HG03039 (cell line): ENCODE data around the gene FAM20C.

Experiments
- ATAC-seq: cut with Tn5 transposase; IDR thresholded peaks from one replicate; pipeline ENCODE4 v1.9.1; 2021; ENCODE audit warnings: mild to moderate bottlenecking, moderate library complexity; ENCODE audit not compliant: unreplicated experiment

FAM20C gene

DNA sequence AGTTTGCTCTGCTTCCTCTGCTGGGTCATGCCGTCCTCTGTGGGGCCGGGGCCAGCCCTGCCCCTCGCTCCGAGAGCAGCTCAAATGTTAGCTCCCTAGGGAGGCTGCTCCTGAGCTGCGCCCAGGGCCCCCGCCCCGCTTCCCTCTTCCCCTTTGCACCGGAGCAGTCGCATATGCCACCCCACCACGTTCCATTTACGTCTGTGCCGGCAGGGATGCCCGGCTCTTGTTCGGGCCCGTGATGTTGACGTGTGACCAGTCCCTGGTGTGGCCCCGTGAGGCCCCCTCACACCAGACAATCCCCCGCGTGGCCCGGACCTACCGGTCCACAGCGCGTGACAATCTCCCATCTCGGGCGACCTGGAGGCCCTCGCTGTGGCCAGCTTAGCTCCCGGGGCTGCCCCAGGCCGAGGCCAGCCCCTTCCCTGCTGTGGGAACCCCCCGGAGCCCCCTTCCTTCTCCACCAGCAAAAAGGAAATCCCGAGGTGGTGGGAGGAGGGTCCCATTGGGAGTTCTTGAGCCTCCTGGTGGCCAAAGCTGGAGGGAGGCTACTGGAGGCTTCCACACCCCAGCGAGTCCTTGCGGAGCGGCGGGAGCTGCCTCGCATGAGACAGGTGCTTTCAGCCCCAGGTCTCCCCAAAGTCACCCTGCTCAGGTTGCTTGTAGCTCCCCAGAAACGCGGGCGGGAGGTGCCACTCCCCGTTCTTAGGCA is 15.2 kb downstream of the FAM20C start:
- no peak for ATAC-seq

DNA sequence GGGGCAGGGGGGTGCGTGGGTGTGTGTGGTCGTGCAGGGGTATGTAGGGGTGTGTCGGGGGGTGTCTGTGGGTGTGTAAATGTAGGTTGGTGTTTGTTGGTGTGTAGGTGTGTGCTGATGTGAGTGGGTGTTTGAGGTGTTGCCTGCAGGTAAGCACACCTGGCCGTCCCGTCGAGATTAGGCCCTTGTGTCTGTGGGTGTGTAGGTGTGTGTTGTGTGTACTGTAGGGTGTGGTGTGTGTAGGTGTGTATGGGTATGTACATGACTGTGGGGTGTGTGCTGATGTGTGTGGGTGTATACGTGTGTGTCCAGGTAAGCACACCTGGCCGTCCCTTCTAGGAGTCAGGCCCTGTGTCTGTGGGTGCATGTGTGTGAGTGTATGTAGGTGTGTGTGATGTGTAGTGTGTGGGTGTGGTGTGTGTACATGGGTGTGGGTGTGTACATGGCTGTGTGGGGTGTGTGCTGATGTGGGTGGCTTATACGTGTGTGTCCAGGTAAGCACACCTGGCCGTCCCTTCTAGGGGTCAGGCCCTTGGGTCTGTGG is 15.8 kb downstream of the FAM20C start:
- ATAC-seq: no peak

DNA sequence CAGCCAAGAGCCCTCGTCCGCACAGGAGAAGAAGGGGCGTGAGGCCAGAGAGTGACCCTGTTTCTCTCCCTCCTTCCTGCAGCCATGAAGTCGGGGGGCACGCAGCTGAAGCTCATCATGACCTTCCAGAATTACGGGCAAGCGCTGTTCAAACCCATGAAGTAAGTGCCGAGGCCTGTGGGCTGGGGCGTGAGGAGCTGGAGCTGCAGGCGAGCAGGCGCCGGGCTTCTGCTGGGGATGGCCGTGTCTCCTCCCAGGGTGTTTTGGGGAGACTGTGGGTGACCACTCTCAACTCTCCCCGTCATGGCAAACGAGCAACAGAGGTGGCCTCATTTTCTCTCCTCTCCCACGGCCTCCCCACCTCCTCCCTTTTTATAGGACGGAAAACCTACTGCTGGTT is 16.4 kb downstream of the FAM20C start:
- no peak for ATAC-seq

DNA sequence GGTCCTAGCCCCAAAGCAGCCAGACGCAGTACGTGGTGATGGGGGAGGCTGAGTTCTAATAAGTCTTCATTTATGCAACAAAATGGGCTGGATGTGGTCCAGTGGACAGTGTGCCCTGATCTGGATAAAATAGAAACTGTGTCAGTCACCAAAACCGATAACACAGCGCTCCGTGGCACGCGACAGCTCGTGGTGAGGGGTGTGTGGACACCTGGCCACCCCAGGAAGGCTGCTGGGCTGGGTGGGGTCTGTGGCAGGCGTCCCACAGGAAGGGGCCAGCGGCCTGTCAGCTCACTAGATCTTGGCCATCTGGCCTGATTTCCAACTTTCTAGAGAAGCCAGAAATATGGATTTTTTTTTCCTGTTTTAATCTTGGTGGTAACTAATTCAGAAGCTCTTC is 17.0 kb downstream of the FAM20C start:
- ATAC-seq: no peak

DNA sequence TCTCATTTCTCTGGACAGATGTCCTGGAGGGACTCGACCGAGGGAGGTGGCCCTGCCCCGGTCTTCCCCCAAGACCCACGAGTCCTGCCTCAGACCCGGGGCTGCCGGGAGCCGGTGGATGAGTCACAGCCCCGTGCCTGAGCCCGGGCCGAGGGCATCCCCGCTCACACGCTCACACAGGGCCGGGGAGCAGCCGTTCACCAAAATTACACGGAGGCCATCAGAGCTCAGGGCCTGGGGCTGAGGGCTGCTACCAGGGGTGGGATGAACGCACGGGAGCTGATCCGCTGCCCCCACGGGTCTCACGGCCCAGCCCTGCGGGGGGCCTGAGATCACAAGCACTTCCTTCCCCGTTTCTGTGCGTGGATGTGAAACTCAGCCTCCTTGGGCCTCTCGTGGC is 17.5 kb downstream of the FAM20C start:
- no peak for ATAC-seq

DNA sequence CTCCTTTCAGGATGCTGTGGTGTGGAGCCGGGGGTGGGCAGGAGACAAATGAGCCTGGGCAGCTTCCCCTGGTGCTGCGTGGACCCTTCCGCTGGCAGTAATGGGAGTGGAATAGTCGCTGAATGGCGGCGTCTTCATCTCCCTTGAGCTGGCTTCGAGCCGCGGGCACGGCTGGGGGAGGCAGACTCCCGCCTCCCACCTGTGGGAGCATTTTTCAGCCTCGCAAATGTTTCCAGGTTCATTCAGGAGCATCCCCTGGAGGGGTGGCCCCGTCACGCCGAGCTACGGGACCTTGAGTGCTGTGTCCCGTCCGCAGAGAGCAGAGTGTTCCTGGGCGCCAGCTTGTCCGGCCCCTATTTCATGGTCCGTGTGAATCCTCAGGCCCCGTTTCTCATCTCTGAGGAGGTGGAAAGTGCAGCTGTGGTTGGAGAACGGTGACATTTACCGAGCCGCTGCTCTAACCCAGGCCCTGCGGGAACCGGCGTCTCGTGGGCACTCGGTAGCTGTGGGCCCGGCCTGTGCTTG is 18.1 kb downstream of the FAM20C start:
- ATAC-seq: no peak

DNA sequence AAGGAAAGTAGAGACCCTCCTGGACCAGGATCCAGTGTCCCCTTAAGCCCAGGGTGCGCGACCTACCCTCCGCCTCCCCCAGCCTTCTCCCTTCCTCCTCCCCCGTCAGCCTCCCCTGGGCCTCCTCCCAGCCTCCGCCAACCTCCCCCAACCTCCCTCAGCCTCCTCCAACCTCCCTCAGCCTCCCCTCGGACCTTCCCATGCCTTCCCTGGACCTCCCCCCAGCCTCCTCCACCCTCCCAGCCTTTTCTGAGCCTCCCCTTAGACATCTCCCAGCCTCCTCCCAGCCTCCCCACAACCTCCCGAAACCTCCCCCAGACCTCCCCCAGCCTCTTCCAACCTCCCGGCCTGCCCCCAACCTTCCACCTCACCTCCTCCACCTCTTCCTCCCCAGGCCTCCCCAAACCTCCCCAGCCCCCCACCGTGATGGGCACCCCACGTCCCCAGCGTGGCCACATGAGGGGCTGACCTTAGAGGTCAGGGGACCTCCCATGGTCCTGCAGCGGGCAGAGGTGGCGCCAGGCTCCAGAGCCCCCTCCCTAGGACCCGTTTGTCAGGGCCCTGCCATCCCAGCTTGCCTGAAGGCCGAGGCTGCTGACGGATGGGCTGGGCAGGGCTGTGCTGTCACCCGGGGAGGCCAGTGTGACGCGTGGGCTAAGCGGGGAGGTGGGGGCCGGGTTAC is 18.8 kb downstream of the FAM20C start:
- no peak for ATAC-seq

DNA sequence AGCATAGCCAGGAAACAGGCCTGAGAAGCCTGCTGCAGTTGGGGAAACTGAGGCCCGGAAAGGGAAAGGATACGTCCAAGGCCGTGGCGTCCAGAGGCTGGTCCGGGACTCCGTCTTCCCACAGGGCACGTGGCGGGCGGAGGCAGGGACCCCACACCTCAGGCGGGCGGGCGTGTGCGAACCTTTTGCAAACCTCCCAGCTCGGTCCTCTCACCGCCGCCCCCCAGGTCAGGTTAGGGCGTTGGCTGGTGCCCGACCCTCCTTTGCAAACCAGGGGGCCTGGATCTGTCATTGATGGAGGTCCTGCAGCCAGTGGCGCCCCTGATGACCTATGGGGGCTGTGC is 19.3 kb downstream of the FAM20C start:
- ATAC-seq: no peak

DNA sequence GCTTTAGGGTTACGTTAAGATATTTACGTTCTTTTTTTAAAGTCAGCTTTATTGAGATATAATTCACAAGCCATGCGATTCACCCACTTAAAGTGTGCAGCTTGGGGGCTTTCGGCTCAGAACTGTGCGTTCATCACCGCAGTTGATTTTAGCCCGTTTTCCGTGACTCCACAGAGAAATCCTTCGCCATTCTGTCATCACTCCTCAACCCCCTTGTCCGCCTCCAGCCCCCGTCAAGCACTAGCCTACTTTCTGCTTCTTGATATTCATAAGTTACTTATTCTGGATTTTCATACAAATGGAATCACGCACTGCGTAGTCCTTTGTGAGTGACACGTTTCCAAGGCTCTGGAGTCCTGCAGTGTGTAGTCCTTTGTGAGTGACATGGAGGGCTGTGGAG is 20.4 kb downstream of the FAM20C start:
- ATAC-seq: no peak

DNA sequence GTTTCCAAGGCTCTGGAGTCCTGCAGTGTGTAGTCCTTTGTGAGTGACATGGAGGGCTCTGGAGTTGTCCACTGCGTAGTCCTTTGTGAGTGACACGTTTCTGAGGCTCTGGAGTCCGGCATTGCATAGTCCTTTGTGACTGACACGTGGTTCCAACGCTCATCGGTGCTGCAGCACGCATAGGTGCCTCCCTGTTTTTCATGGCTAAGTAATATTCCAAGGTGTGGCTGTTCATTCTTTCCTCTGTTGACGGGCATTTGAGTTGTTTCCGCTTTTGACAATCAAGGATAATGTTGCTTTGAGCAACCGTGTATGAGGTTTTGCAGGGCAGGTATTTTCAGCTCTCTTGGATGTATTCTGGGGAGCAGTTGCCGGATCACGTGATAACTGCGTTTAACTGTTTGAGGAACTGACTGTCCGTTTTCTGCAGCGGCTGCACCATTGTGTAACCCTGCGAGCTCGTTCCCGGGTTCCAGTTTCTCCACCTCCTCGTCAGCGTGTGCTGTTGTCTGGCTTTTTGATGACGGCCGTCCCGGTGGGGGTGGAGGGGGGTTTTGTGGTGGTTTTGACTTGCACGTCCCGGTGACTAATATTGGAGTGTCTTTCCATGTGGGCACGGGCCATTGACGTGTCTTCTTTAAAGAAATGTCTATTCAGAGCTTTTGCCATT is 21.1 kb downstream of the FAM20C start:
- ATAC-seq: no peak

DNA sequence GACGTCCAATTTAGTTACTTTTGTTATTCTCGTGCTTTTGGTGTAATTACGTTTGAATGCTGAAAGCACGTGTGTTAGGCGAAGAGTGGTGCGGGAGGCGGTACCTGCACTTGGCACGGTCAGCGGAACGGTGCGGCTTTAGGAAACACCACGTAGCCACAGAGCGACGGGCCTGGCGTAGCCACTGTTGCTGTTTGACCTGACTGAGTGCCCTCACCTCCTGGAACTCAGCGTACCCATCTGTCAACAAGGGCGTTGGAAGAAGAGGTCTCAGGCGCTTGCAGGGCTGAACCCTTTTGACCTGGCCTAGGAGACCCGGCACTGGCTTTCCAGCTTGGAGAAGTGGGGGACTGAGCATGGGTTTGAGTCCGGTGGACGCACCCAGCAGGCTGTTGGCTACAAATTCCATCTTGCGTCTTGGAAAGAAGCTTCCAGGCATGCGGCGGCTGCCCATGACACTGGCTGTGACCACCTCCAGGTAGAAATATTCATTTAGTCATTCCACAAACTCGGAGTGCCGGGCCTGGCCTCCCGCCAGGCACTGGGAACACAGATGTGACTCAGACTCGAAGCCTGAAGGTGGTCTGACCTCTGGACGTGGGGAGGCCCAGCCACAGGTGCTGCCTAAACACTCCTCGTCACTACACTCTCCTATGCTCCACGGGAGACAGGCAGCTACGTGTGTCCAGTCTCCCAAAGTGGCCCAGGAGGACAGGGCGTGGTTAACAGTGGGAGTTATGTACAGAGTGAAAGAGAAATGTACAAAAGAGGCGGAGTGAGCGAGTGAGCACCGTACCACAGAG is 22.2 kb downstream of the FAM20C start:
- no peak for ATAC-seq

DNA sequence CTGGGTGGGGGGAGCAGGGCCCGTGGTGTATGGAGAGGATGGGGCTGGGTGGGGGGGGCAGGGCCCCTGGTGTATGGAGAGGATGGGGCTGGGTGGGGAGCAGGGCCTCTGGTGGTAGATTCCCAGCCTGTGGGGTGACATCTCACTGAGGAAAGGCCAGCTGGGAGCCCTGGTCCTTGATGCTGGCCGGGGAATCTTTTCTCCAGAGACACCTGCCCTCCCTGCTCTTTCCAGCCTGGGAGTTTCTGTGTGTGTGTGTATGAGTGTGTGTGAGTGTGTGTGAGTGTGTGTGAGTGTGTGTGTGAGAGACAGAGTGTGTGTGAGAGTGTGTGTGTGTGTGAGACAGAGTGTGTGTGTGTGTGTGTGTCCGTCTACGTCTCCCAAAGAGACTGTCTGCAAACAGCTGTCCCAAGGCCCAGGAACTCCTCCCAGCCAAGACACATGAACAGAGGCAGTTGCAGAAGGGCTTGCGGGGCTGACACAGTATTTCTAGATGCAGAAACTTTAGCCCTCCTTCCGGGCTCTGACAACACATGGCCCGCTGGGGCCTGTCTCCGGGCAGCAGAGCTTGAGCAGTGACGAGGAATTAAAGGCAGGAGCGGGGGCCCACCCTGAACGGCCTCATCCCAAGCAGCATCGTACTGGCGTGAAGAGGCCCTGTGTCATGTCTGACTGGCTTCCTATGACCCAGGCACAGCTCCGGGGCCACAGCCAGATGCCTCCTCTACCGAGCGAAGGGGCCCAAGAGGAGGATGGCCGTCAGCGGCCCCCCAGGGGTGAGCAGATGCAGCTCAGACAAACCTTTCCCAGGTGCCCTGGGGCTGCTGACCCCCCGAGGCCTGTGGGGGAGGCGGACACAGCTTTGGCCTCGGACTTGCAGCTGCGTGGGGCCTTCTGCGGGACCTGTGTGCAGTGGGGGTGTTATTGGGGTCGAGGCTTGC is 24.3 kb downstream of the FAM20C start:
- no peak for ATAC-seq

DNA sequence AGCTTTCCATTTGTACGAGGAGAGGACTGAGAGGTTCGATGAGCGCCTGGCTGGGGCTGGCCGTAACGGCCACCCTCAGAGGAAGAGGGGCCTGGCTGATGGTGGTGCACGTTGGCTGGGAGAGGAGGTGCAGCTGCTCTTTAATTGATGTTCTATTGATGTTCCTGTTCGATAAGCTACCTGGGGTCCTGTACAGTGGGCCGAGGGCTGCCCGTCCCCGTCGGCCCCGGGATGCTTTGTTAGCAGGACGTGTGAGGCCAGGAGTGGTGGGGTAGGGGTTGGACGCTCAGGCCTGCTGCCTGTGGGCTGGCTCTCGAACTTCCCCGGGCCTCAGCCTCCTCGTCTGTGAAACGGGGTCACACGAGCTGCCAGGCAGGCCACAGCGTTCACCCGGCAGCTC is 25.4 kb downstream of the FAM20C start:
- ATAC-seq: no peak

DNA sequence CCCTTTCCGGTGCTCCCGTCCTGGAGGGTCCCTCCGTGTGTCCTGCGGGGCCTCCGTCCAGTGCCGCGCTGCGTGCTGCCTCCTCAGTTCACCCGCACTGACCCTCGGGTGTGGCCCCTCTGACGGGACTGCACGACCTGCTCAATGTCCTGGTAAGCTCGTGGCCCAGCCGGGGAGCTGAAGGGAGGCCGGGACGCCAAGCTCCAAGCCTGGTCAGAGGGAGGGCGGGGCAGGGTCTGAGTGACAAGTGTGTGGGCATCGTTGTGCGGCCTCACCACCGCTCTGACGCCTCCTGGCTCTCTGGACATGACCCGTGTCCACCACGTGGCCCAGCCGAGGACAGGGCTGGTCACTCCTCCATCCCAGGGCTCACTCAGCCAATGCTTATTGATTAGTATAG is 25.9 kb downstream of the FAM20C start:
- no peak for ATAC-seq

DNA sequence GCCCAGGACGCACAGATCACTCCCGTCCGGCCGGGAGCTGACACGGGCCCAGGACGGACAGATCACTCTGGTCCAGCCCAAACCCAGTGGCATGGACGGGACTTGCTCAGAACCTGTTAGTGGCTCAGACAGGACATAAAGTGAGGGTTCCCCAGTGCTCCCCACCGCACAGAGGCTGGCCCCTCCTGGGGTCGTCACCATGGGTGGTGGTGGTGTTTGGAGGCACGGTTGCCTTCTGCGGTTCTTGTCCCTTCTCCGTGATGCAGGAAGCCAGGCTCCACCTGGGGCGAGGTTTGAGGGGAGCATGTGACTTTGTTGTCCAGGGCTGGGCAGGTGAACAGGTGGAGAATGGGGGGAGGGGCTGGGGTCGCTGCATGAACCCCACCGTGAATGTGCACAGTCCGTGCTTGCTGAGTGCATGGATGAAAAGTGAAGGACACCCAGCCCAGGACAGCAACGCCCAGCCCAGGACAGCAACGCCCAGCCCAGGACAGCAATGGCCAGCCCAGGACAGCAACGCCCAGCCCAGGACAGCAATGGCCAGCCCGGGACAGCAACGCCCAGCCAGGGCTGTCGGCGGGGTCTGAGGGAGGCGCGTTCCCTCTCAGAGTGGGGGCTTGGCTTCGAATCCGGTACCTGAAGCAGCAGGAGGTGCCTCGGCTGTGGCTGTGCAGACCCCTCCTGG is 26.7 kb downstream of the FAM20C start:
- ATAC-seq: no peak

DNA sequence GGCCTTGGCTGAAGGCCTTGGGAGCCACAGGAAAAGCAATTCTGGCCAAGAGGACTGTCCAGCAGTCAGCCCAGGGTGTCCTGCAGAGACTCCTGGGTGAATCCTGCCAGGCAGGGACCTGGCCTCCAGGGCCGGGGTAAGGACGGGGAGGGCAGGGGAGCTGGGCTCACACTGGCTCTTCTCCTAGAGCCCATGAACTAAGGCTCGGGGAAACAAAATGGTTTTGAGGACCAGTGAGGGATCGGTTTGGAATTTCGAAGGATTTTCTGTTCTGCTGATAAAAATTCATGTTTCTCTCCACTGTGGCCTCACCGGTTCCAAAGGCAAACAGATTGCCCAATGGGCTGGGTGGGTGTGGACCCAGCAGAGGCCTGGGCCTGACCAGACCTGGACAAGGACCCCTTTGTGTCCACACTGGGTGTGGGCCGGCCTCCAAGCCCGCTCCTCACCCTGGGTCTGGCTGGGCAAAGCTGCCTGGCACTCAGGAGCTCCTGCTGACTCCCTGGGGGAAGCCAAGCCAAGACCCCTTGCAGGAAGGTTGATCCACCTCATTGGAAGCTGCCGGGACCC is 27.3 kb downstream of the FAM20C start:
- no peak for ATAC-seq

DNA sequence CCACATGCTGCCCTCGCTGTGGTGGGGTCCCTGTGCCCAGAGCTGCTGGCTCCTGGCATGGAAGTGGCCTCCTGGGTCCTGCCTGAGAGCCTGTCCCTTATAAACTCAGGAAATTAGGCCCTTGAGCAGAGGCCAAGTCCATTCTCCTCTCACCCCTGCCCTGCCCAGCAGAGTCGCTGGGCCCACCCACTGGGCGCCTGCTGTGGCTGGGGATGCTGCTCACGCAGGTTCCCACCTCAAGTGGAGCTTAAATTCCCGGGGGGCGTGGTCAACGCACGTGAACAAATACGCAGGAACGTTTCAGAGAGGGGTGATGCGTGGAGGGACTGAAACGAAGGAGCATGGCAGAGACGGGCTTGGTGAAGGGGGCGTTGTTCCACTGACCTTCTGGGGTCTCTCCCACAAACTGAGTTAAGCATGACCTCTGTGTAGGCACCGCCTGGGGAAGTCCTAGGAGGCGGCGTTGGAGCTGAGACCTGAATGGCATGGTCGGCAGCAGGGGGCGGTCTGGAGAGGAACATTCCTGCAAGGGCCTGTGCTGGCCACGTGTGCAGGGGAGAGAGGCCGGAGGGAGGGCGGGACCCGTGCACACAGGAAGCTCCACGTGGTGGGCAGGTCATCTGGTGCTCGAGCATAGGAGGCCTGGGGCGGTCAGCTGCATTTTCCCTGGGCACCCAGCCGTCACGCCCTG is 27.9 kb downstream of the FAM20C start:
- no peak for ATAC-seq

DNA sequence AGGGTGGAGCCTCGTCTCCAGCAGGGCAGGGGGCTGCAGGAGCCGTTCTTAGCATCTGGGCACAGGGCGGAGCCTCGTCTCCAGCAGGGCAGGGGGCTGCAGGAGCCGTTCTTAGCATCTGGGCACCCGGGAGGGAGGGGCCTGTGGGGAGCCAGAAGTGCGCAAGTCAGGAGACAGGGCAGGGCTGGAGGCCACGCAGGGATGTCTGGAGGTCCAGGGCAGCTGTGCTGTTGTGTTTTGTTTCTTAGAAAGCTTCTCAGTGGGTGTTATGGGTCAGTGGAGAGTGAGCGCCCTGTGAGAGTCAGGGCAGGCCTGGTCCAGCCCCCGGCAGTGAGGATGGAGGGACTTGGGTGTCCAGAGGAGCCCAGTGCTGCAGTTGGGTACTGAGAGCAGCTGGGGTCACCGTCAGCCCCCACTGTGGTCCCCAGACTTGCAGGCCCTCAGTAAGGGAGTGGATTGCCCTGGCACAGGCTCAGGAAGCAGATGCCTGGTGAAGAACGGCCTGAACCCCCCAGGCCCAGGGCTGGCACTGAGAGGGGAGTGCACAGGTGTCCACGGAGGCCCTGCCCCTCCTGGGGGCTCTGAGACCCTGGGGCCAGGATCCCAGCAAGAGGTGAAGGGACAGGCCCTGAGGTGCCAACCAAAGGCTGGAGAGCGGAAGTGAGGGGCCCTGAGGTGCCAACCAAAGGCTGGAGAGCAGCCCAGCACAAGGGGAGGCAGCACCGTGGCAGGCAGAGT is 29.8 kb downstream of the FAM20C start:
- no peak for ATAC-seq
